KMS-11 (cell line): Measurements from ENCODE around the gene FAM174C.

Experiments
- H2AFZ ChIP-seq: fragments of 200-600 bp; sonication (generic); 2 replicates; pipeline ENCODE4 v1.6.1; 2016; ENCODE audit warnings: antibody characterized with exemption, mixed run types, low read depth
- H3K27ac ChIP-seq: fragments of 200-600 bp; sonication (generic); 2 replicates; pipeline ENCODE4 v1.6.1; 2016; ENCODE audit warnings: mild to moderate bottlenecking, mixed run types
- H3K27me3 ChIP-seq: fragments of 200-600 bp; sonication (generic); 2 replicates; pipeline ENCODE4 v1.6.1; 2017; ENCODE audit warnings: mild to moderate bottlenecking, low read depth, mixed run types, moderate library complexity; ENCODE audit not compliant: insufficient read depth
- H3K36me3 ChIP-seq: fragments of 200-600 bp; sonication (generic); 2 replicates; pipeline ENCODE4 v1.6.1; 2017; ENCODE audit warnings: mild to moderate bottlenecking, mixed run types; ENCODE audit not compliant: insufficient read depth
- H3K4me1 ChIP-seq: fragments of 200-600 bp; sonication (generic); 2 replicates; pipeline ENCODE4 v1.6.1; 2016; ENCODE audit warnings: mild to moderate bottlenecking, low read depth, mixed run types; ENCODE audit not compliant: poor library complexity, severe bottlenecking
- H3K4me2 ChIP-seq: fragments of 200-600 bp; sonication (generic); 2 replicates; pipeline ENCODE4 v1.7.0; 2016; ENCODE audit warnings: mild to moderate bottlenecking, mixed run types
- H3K4me3 ChIP-seq: fragments of 200-600 bp; sonication (generic); IDR thresholded peaks from 2 replicates; pipeline ENCODE4 v1.6.1; 2017; ENCODE audit warnings: low read depth, low read length, mixed read lengths; ENCODE audit not compliant: insufficient read depth
- H3K79me2 ChIP-seq: fragments of 200-600 bp; sonication (generic); 2 replicates; pipeline ENCODE4 v1.6.1; 2016; ENCODE audit warnings: low read depth, mixed run types; ENCODE audit not compliant: insufficient read depth
- H3K9ac ChIP-seq: fragments of 200-600 bp; sonication (generic); 2 replicates; pipeline ENCODE4 v1.6.1; 2016; ENCODE audit warnings: mild to moderate bottlenecking, mixed run types
- H4K20me1 ChIP-seq: fragments of 200-600 bp; sonication (generic); 2 replicates; pipeline ENCODE4 v1.6.1; 2016; ENCODE audit warnings: mild to moderate bottlenecking, mixed run types; ENCODE audit not compliant: insufficient read depth
- CTCF ChIP-seq: fragments of 200-600 bp; sonication (generic); conservative IDR thresholded peaks from 2 replicates; pipeline ENCODE4 v1.6.1; 2017; ENCODE audit warnings: low read depth, mild to moderate bottlenecking, antibody characterized with exemption, low read length, moderate library complexity, mixed read lengths

FAM174C gene

GRCh38 chr19:1321539-1321938, 46.2 kb downstream of the FAM174C start:
- H3K4me3 ChIP-seq: no peak overlapping the region
- H4K20me1 ChIP-seq: no peaks in the 10 kb centered on the region
- TF ChIP-seq CTCF: no peak
- no peaks in the 10 kb centered on the region for H3K36me3 ChIP-seq
- no peaks in the 10 kb centered on the region for H3K79me2 ChIP-seq
- H3K27ac ChIP-seq: no peak overlapping the region
- H3K4me1 ChIP-seq: peaks cover 5% of the 10 kb centered on the region
- no peak overlapping the region for H3K4me2 ChIP-seq
- H2AFZ ChIP-seq: no peak overlapping the region
- H3K9ac ChIP-seq: no peak overlapping the region
- peaks cover 77% of the 10 kb centered on the region for H3K27me3 ChIP-seq

DNA sequence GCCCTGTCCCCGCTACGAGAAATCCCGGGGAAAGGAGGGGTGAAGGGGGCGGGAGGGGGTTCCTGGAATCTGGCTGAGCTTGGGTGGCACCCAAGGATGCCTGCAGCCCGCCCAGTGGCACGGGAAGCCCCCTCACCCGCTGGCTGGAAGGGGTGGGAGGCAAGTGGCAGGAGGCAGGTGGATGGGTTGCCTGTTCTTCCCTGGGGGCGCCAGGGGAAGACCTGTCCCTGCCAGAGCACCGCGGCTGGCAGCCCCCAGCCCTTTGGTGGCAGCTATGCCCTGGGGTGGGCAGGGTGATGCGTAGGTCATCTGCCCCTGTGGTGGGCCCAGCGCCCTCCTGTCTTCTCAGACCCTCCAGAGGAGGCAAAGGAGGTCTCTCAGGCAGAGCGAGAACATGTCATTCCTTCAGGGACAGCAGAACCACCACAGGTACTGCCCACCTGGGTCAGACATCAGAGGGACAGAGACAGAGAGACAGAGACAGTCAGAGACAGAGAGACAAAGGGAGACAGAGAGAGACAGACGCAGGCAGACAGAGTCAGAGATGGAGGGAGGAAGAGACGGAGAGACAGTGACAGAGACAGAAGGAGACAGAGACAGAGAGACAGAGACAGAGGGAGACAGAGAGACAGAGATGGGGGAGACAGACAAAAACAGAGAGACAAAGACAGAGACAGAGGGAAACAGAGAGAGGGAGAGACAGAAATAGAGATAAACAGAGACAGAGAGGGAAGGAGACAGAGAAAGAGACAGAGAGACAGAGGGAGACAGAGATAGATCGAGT, 47.1 kb downstream of the FAM174C start:
- H3K79me2 ChIP-seq: no peaks in the 10 kb centered on the region
- no peaks in the 10 kb centered on the region for H3K36me3 ChIP-seq
- no peak overlapping the region for H3K4me3 ChIP-seq
- H3K4me1 ChIP-seq: peaks cover 5% of the 10 kb centered on the region
- TF ChIP-seq CTCF: no peak
- H2AFZ ChIP-seq: no peak overlapping the region
- H3K27me3 ChIP-seq: peaks cover 70% of the 10 kb centered on the region
- H3K27ac ChIP-seq: no peak overlapping the region
- no peak overlapping the region for H3K9ac ChIP-seq
- H3K4me2 ChIP-seq: no peak overlapping the region
- no peaks in the 10 kb centered on the region for H4K20me1 ChIP-seq

DNA sequence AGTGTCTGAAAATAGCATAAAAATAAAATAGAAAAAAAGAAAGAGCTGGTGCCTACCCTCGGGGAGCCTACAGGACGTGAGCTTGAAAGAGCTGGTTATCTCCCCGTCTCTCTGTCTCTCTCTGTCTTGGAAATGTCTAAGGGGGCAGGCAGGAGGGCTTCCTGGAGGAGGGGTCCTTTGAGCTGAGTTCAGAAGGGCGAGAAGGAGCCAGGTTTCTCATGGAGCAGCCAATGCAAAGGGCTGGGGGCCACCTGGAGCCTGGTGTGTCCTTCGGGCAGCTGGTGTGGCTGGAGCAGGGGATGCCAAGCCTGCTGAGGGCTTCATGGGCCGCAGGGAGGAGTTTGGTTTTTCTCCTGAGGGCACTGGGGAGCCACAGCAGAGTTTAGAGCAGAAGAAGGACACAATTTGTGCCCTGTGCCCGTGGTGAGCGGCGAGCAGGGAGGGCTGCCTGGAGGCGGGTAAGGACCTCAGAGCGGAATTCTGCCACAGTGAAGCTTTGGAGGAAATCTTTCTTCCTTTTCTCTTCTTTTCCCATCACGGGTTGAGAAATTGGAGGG, 49.0 kb downstream of the FAM174C start:
- Histone ChIP-seq H3K79me2 (no peaks in the 10 kb centered on the region), H3K4me2 (no peak overlapping the region)

GRCh38 chr19:1324806-1325567, 49.7 kb downstream of the FAM174C start:
- no peak for TF ChIP-seq CTCF
- no peaks in the 10 kb centered on the region for H3K36me3 ChIP-seq
- H3K9ac ChIP-seq: no peak overlapping the region
- H3K27me3 ChIP-seq: peaks cover 49% of the 10 kb centered on the region
- no peaks in the 10 kb centered on the region for H4K20me1 ChIP-seq
- no peak overlapping the region for H2AFZ ChIP-seq
- no peaks in the 10 kb centered on the region for H3K79me2 ChIP-seq
- H3K4me3 ChIP-seq: no peak overlapping the region
- H3K27ac ChIP-seq: no peak overlapping the region
- H3K4me2 ChIP-seq: no peak overlapping the region
- peaks cover 9% of the 10 kb centered on the region for H3K4me1 ChIP-seq

More for the DNA sequence above, 49.0 kb downstream of the FAM174C start:
- no peak overlapping the region for H2AFZ ChIP-seq
- no peaks in the 10 kb centered on the region for H3K36me3 ChIP-seq
- H4K20me1 ChIP-seq: no peaks in the 10 kb centered on the region
- peaks cover 9% of the 10 kb centered on the region for H3K4me1 ChIP-seq
- H3K4me3 ChIP-seq: no peak overlapping the region
- H3K27ac ChIP-seq: no peak overlapping the region
- no peak overlapping the region for H3K9ac ChIP-seq
- TF ChIP-seq CTCF: no peak
- H3K27me3 ChIP-seq: peaks cover 52% of the 10 kb centered on the region
